Islet of Langerhans (tissue), 1 donor: Measurements from ENCODE around the gene FAM25C.
"Not testable (repeated sequence)": the region's sequence is repeated elsewhere in the genome, so short reads cannot be mapped to it uniquely, and the experiment has no call there.

Experiments
- FAIRE-seq: peaks from one replicate; lab custom pipeline; 2011; peaks lifted over from hg19 to GRCh38; lab: Jason Lieb, UNC

Gene FAM25C

DNA sequence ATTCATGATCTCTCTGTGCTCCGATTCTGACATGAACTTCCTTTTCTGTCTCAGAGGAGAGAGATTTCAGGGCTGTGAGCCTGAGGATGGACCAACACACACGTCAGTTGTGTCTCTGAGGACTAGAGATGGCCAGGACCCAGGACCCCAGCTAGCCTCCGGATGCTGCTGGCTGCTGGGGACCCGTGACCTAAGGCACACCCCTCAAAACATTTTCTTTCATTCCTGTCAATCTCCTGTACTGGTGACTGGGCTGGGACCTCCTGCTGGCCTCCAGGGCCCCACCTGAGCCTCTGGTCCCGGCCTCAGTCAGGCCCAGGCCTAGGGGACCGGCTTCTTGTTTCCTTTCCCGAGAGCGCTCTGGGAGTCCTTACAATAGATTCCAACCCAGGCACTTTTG lies 42.4 kb downstream of the FAM25C start:
- FAIRE-seq: not testable (repeated sequence)

DNA sequence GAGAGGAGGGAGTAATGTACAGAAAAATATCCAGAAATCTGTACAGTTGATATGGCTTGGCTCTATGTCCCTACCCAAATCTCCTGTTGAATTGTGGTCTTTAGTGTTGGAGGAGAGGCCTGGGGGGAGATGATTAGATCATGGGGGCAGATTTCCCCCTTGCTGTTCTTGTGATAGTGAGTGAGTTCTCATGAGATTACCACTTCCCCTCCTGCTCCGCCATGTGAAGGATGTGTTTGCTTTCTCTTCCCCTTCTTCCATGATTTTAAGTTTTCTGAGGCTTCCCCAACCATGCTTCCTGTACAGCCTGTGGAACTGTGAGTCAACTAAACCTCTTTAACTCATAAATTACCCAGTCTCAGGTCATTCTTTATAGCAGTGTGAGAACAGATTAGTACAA lies 52.2 kb downstream of the FAM25C start:
- FAIRE-seq: not testable (repeated sequence)
